Stimulated activated CD8-positive, alpha-beta memory T cell treated with anti-CD3 and anti-CD28 coated beads, Interleukin-2, amount 100 ng/mL, for 48 hours (primary cell): ENCODE measurements around the gene CCDC85C.

Experiments
- DNase-seq, 2 donors: peaks; one replicate each; pipeline ENCODE4 v3.0.0-alpha.2; 2020; ENCODE audit warnings: low read depth in 2 of 2

CCDC85C gene

GRCh38 chr14:99572173-99572999 lies 31.6 kb downstream of the CCDC85C start:
- no peak for DNase-seq

GRCh38 chr14:99571303-99571986 lies 32.6 kb downstream of the CCDC85C start:
- no peak for DNase-seq

GRCh38 chr14:99570544-99571302 lies 33.3 kb downstream of the CCDC85C start:
- DNase-seq, result no peak

GRCh38 chr14:99569725-99570543 lies 34.1 kb downstream of the CCDC85C start:
- no peak for DNase-seq

- DNase-seq, result no peak
These were observed 35.1 kb downstream of the CCDC85C start for GRCh38 chr14:99568567-99569560.

- no peak for DNase-seq
These were observed 37.3 kb downstream of the CCDC85C start for GRCh38 chr14:99566390-99567354.

GRCh38 chr14:99566009-99566389 lies 38.0 kb downstream of the CCDC85C start:
- no peak for DNase-seq

- DNase-seq, result no peak
These were observed 38.6 kb downstream of the CCDC85C start for GRCh38 chr14:99565383-99565782.

GRCh38 chr14:99564926-99565259 lies 39.1 kb downstream of the CCDC85C start:
- no peak for DNase-seq

- DNase-seq, result no peak
These were observed 39.6 kb downstream of the CCDC85C start for GRCh38 chr14:99564256-99564925.

- DNase-seq, result no peak
These were observed 40.3 kb downstream of the CCDC85C start for GRCh38 chr14:99563749-99564129.

GRCh38 chr14:99562856-99563748 lies 40.9 kb downstream of the CCDC85C start:
- no peak for DNase-seq

- DNase-seq, result no peak
These were observed 42.1 kb downstream of the CCDC85C start for GRCh38 chr14:99561864-99562263.

- no peak for DNase-seq
These were observed 42.9 kb downstream of the CCDC85C start for GRCh38 chr14:99560922-99561683.

- no peak for DNase-seq
These were observed 43.6 kb downstream of the CCDC85C start for GRCh38 chr14:99560403-99560802.

GRCh38 chr14:99559286-99559990 lies 44.6 kb downstream of the CCDC85C start:
- DNase-seq, result no peak
